Measurements from ENCODE around the gene ADAMTS2.

- TF ChIP-seq EP300 (IDR thresholded peaks at IDR 0.05; ENCODE audit: borderline replicate concordance): no peak
- no peak for TF ChIP-seq NFIC (IDR thresholded peaks at IDR 0.05)
- no peak for TF ChIP-seq YY1 (IDR thresholded peaks at IDR 0.05; ENCODE audit: low read depth)
- no peak for TF ChIP-seq TAF1 (IDR thresholded peaks at IDR 0.05; ENCODE audit: low read depth)
- no peak for TF ChIP-seq MAX (IDR thresholded peaks at IDR 0.05)
- TF ChIP-seq EGR1 (IDR thresholded peaks at IDR 0.05): no peak
- no peak for TF ChIP-seq FOXM1 (IDR thresholded peaks at IDR 0.05; ENCODE audit: borderline replicate concordance, low read depth)
- no peak for TF ChIP-seq RAD21 (IDR thresholded peaks at IDR 0.05; ENCODE audit: low read depth)
- TF ChIP-seq REST (IDR thresholded peaks at IDR 0.05; ENCODE audit: low read depth): no peak
- TF ChIP-seq TCF12 (IDR thresholded peaks at IDR 0.05; ENCODE audit: low read depth): no peak
- no peak for TF ChIP-seq ZBTB7A (IDR thresholded peaks at IDR 0.05; ENCODE audit: low read depth)
- TF ChIP-seq CEBPB (IDR thresholded peaks at IDR 0.05): no peak
- no peak for TF ChIP-seq TEAD4 (IDR thresholded peaks at IDR 0.05)
Observed at GRCh38 chr5:179378441-179379271, 33.4 kb upstream of the ADAMTS2 start.
